Thyroid gland (tissue), 4 donors: ENCODE results near the gene SEC14L3. TPM values are rescaled to one million over a fixed set of nuclear protein-coding genes. Genes with fewer than 3 reads are reported as not detected.

Experiments used
- DNase-seq, 2 donors: peaks; one replicate each; pipeline ENCODE4 v3.0.0-alpha.2; 2019
- H3K27ac ChIP-seq, 3 donors: fragments of 200-600 bp; sonication (generic); 1 replicate in 2 of 3; 2 replicates in 1 of 3; pipeline ENCODE4 v1.5.1; 2016 to 2019; ENCODE audit warnings: mild to moderate bottlenecking in 1 of 3, moderate library complexity in 1 of 3
- H3K27me3 ChIP-seq: fragments of 200-600 bp; sonication (generic); one replicate; pipeline ENCODE4 v1.5.1; 2019
- H3K36me3 ChIP-seq, 2 donors: fragments of 200-600 bp; sonication (generic); one replicate each; pipeline ENCODE4 v1.5.1; 2016 to 2019
- H3K4me1 ChIP-seq, 2 donors: fragments of 200-600 bp; sonication (generic); one replicate each; pipeline ENCODE4 v1.5.1; 2017 to 2019
- H3K4me3 ChIP-seq, 3 donors: fragments of 200-600 bp; sonication (generic); replicated peaks in 1 of 3; 1 replicate in 2 of 3; 2 replicates in 1 of 3; pipeline ENCODE4 v1.5.1; 2016; ENCODE audit warnings: mild to moderate bottlenecking in 1 of 3
- H3K9me3 ChIP-seq: fragments of 200-600 bp; sonication (generic); one replicate; pipeline ENCODE4 v1.5.1; 2017
- POLR2A ChIP-seq, 2 donors: fragments of 450-650 bp; IDR thresholded peaks; one replicate each; pipeline ENCODE4 v1.6.1; 2017; ENCODE audit warnings: antibody characterized with exemption in 2 of 2, mild to moderate bottlenecking in 2 of 2, moderate library complexity in 1 of 2
- WGBS, 2 donors: methylation state at CpG; one replicate each; pipeline ENCODE4 v1.1.5; 2017; 5-methylcytosine and 5-hydroxymethylcytosine counted together
- intact Hi-C: fragments of 100-400 bp; cut with DNase I; formaldehyde crosslinking; loops from one replicate; pipeline ENCODE4 v1.15.1; 2023
- total RNA-seq, 4 donors: library from RNA; depleted of rRNA; stranded (reverse); fragments of >200 nt; gene quantifications; one replicate each; pipeline ENCODE4 v1.2.3, GENCODE V29; 2016
- TF ChIP-seq, protein P1 (sequence below), 6 experiments: fragments of 200-600 bp in 3 of 6; fragments of 450-650 bp in 3 of 6; sonication (generic) in 3 of 6; IDR thresholded peaks; one replicate each; pipeline ENCODE4 v1.5.1; 2016 to 2019; ENCODE audit warnings: antibody characterized with exemption in 6 of 6, mild to moderate bottlenecking in 2 of 6, inconsistent platforms in 1 of 6, moderate library complexity in 1 of 6

Gene SEC14L3
- total RNA-seq, 4 donors from 2014 or later, result 1.5 TPM; not detected in 3

DNA sequence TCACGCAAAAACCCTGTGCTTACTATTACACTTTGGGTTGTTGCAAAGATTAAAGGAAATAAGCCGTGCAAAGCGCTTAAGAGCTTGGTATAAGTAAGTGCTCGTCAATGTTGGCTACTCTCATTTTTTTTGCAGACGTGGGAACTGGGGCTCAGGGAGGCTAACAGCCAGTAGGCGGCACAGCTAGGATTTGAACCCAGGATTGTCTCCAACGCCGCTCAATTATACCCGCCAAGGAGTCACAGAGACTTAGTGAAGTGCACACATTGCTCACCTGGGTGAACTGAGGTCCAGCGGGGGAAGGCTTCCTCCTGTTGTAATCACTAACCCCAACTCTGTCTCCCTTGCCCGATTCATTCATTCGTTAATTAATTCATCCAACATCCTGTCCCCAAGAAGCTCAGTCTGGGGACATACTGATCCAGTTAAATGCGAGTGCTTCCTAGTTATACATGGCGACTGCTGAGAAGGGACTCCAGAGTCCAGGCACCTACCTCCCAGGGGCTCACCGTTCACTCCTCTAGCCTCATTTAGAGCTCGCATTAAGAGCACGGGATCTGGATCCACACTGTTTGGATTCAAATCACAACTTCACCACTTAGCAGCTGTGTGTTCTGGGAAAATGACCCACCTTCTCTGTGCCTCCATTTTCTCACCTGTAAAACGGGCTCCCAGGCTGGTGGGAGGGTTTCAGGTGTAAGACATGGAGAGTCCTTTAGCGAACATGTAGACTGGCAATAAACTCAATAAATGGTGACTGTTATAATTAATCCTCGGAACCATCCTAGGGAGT is 47.1 kb downstream of the SEC14L3 start:
- peaks cover 26 to 47% of the 10 kb centered on the region in 2 donors for H3K4me1 ChIP-seq
- H3K36me3 ChIP-seq, result no peaks in the 10 kb centered on the region
- H3K27me3 ChIP-seq, result no peaks in the 10 kb centered on the region
- peak in 1 of 2 donors; percentile 15 for DNase-seq
- WGBS, 2 donors, result 33 to 42% methylated on average over 20 of the region's 20 CpGs
- intact Hi-C loops, result loop anchor here (5.0 kb wide), 1 partner anchor 32 kb away; no protein-coding TSS in a partner anchor
- H3K27ac ChIP-seq, result peak overlapping the region; percentile 34 to 97 (median 92)
- TF ChIP-seq, protein P1, sequence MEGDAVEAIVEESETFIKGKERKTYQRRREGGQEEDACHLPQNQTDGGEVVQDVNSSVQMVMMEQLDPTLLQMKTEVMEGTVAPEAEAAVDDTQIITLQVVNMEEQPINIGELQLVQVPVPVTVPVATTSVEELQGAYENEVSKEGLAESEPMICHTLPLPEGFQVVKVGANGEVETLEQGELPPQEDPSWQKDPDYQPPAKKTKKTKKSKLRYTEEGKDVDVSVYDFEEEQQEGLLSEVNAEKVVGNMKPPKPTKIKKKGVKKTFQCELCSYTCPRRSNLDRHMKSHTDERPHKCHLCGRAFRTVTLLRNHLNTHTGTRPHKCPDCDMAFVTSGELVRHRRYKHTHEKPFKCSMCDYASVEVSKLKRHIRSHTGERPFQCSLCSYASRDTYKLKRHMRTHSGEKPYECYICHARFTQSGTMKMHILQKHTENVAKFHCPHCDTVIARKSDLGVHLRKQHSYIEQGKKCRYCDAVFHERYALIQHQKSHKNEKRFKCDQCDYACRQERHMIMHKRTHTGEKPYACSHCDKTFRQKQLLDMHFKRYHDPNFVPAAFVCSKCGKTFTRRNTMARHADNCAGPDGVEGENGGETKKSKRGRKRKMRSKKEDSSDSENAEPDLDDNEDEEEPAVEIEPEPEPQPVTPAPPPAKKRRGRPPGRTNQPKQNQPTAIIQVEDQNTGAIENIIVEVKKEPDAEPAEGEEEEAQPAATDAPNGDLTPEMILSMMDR (IDR thresholded peaks at IDR 0.05), result no peak
- no peak for TF ChIP-seq POLR2A (IDR thresholded peaks at IDR 0.05)
- peak overlapping the region in 2 of 3 donors; percentile 9 to 62 for H3K4me3 ChIP-seq
- H3K9me3 ChIP-seq, result no peaks in the 10 kb centered on the region

DNA sequence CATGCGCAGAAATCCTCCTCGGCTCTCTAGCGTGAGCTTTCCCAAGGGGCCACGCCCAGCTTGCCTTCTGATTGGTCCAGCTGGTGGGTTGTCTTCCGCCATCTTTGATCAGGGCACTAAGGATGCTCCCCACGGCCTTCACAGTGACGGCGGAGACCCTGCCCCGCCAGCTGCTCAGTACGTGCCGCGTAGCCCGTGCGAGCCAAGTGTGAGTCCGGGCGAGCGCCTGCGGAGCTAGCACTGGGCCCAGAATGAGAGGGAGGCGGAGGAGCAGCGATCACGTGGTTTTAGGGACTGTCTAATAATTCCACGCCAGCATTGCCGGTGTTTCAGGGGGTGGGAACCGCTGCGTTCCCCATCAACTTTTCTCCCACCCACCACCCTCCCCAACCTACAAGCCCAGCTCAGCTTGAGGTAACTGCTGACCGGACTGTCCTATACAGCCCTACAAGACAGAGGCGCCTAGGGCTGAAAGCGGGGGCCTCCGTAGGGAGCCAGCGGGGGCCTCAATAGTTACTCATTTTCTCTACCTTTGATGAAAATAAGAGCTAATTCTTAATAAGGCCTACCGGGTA is 47.8 kb downstream of the SEC14L3 start:
- H3K27me3 ChIP-seq, result no peaks in the 10 kb centered on the region
- peaks cover 26 to 47% of the 10 kb centered on the region in 2 donors for H3K4me1 ChIP-seq
- 2 to 3% methylated on average over 19 to 31 of the region's 31 CpGs for WGBS, 2 donors
- intact Hi-C loops, result no loop called here
- peak overlapping the region in 2 of 3 donors; percentile 9 to 52 for H3K4me3 ChIP-seq
- peak in 1 of 2 donors; percentile 57 for TF ChIP-seq POLR2A (IDR thresholded peaks at IDR 0.05)
- TF ChIP-seq, protein P1 (IDR thresholded peaks at IDR 0.05), result no peak
- DNase-seq, result peak; percentile 99
- H3K27ac ChIP-seq, result peak overlapping the region; percentile 92 to 98 (median 97)
- H3K36me3 ChIP-seq, result no peaks in the 10 kb centered on the region
- no peaks in the 10 kb centered on the region for H3K9me3 ChIP-seq

DNA sequence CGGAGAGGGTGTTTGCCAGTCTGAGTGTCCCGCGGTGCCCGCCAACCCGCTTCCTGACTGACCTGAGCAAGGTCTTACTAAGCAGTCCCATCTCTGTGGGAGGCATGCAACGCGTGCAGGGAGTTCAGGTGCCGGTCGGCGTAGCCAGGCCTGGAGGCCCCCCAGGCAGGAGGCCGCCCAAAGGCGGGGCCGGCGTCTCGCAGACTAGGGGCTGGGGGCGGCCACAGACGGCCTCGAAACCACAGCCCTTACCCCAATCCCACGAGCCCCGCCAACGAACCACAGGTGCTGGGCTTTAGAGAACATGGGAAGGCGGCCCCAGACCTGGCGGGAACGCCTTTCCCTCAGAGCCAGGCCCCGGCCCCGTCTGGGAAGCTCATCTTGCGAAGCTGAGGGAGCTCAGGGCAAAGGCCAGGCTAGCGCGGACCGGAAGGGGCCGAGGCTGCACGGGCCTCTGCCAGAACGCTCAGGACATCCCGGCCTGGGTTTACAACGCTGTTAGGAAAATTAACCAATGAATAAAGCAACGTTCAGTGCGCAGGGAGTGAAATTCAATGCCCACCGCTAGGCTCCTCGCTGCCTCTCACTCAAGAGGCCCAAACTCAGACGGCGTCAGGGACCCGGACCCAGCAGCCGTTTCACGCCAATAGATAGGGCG is 48.4 kb downstream of the SEC14L3 start:
- Histone ChIP-seq H3K36me3 (no peaks in the 10 kb centered on the region), H3K9me3 (no peaks in the 10 kb centered on the region), H3K27ac (peak overlapping the region; percentile 92 to 98 (median 97)), H3K4me1 (peaks cover 26 to 47% of the 10 kb centered on the region in 2 donors), H3K4me3 (peak overlapping the region; percentile 1 to 52 (median 43)), H3K27me3 (no peaks in the 10 kb centered on the region)
- intact Hi-C loops, result no loop called here
- TF ChIP-seq POLR2A (IDR thresholded peaks at IDR 0.05), result peak; percentile 26 to 88
- TF ChIP-seq, protein P1 (IDR thresholded peaks at IDR 0.05), result peak in 2 of 6 experiments; percentile 4 to 30
- WGBS, 2 donors, result 0 to 2% methylated on average over 19 to 36 of the region's 45 CpGs
- DNase-seq, result peak in 1 of 2 donors; percentile 75

DNA sequence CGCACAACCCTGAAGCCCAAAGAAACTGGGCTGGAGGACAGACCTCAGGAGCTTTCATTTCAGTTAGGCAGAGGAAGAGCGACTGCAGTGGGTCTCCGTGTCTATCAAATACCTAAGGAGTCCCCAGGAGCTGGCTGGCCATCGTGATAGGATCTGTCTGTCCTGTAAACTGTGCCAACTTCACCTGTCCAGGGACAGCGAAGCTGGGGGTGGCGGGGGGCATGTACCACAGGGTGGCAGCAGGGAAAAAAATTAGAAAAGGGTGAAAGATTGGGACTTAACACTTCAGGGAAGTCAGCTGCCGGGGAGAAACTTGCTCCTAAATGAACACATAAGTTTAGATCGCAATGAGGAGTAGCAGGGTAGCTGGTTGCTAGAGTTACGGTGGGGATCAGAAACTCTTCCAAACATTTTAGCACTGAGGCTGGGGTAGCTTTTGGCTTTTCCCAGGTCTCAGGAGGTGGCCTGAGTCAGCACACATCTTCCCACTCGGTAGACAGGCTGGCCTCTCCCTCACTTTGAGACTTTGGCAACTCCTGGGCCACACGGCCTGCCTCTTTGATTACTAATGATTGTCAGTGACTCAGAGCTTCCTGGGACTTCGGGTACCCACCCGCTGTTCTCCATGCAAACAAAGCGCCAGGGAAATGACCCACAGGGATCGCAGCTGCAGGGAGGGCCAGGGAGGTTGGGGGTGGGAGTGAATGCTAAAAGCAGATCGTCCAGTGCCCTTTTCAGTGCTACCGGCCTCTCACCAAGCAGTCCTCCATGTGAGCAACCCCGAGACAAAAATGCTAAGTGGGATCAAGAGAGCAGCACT is 49.1 kb downstream of the SEC14L3 start:
- intact Hi-C loops, result no loop called here
- H3K36me3 ChIP-seq, result peaks cover 4 to 6% of the 10 kb centered on the region in 2 donors
- TF ChIP-seq, protein P1 (IDR thresholded peaks at IDR 0.05), result no peak
- TF ChIP-seq POLR2A (IDR thresholded peaks at IDR 0.05), result peak in 1 of 2 donors; percentile 21
- H3K27me3 ChIP-seq, result no peaks in the 10 kb centered on the region
- H3K4me3 ChIP-seq, result peak overlapping the region in 1 of 3 donors; percentile 52
- DNase-seq, result peak; percentile 85 to 94
- no peaks in the 10 kb centered on the region for H3K9me3 ChIP-seq
- H3K4me1 ChIP-seq, result peaks cover 26 to 47% of the 10 kb centered on the region in 2 donors
- WGBS, 2 donors, result 37 to 45% methylated on average over 15 to 18 of the region's 18 CpGs
- peak overlapping the region; percentile 92 to 98 (median 97) for H3K27ac ChIP-seq
